H1 (cell line): ENCODE data around the gene ELOVL2. TPM values are rescaled to one million over a fixed set of nuclear protein-coding genes. Genes with fewer than 3 reads are reported as not detected.

Source experiments
- CTCF ChIA-PET: fragments of 300-600 bp; sonication (Branson Sonifier 250); formaldehyde crosslinking; loops from one replicate; lab custom pipeline; 2021; ENCODE audit not compliant: partially characterized antibody; lab: Charles Lee
- POLR2A ChIA-PET: fragments of 300-600 bp; sonication (Branson Sonifier 250); formaldehyde crosslinking; loops from one replicate; lab custom pipeline; 2021; ENCODE audit warnings: inconsistent platforms; ENCODE audit not compliant: partially characterized antibody; lab: Charles Lee
- DNase-seq, 2 experiments: peaks; one replicate each; pipeline versions ENCODE4 v3.0.0 to v3.0.0-alpha.2; 2010 to 2022; ENCODE audit warnings: low spot score in 2 of 2, low read depth in 1 of 2, mixed read lengths in 1 of 2
- FAIRE-seq: peaks from 2 replicates; lab custom pipeline; 2011; peaks lifted over from hg19 to GRCh38; lab: Jason Lieb, UNC
- H2AFZ ChIP-seq: 2 replicates; pipeline ENCODE4 v1.8.1; 2012; ENCODE audit warnings: low read length, inconsistent platforms
- H2AK5ac ChIP-seq: 2 replicates; pipeline ENCODE4 v1.6.1; 2013; ENCODE audit warnings: low read depth, low read length
- H2BK120ac ChIP-seq: replicated peaks from 2 replicates; pipeline ENCODE3; 2013; ENCODE audit warnings: low read depth, low read length, inconsistent platforms
- H2BK12ac ChIP-seq: 2 replicates; pipeline ENCODE4 v1.6.1; 2013; ENCODE audit warnings: low read depth, low read length
- H2BK15ac ChIP-seq: 2 replicates; pipeline ENCODE4 v1.6.1; 2013; ENCODE audit warnings: low read length
- H2BK20ac ChIP-seq: 2 replicates; pipeline ENCODE4 v1.6.1; 2013; ENCODE audit warnings: low read length
- H2BK5ac ChIP-seq: 2 replicates; pipeline ENCODE4 v1.6.1; 2013; ENCODE audit warnings: low read depth, low read length
- H3K14ac ChIP-seq: 2 replicates; pipeline ENCODE4 v1.6.1; 2013; ENCODE audit warnings: inconsistent platforms; ENCODE audit not compliant: insufficient read length
- H3K18ac ChIP-seq: 2 replicates; pipeline ENCODE4 v1.6.1; 2013; ENCODE audit warnings: low read length; ENCODE audit errors: extremely low read depth
- H3K23ac ChIP-seq: 2 replicates; pipeline ENCODE4 v1.6.1; 2013; ENCODE audit warnings: inconsistent platforms; ENCODE audit not compliant: insufficient read length
- H3K23me2 ChIP-seq: 2 replicates; pipeline ENCODE4 v1.6.1; 2013; ENCODE audit warnings: low read depth, low read length
- H3K27ac ChIP-seq: 2 replicates; pipeline ENCODE4 v1.6.1; 2011; ENCODE audit warnings: low read depth, low read length, inconsistent platforms
- H3K27me3 ChIP-seq, 4 experiments: replicated peaks in 1 of 4; 1 replicate in 1 of 4; 2 replicates in 3 of 4; pipeline versions ENCODE4 v1.6.1 to v1.8.1; 2011 to 2013; ENCODE audit warnings: low read length in 3 of 4, mild to moderate bottlenecking in 3 of 4, inconsistent platforms in 2 of 4, mixed read lengths in 2 of 4, moderate library complexity in 1 of 4; ENCODE audit not compliant: control insufficient read depth in 3 of 4, insufficient read depth in 3 of 4; ENCODE audit errors: extremely low read depth in 1 of 4
- H3K36me3 ChIP-seq, 4 experiments: 2 replicates each; pipeline versions ENCODE4 v1.6.1 to v1.8.1; 2011 to 2013; ENCODE audit warnings: mild to moderate bottlenecking in 4 of 4, low read length in 3 of 4, moderate library complexity in 2 of 4, control low read depth in 1 of 4, inconsistent platforms in 1 of 4; ENCODE audit not compliant: insufficient read depth in 4 of 4, control insufficient read depth in 2 of 4
- H3K4ac ChIP-seq: replicated peaks from 2 replicates; pipeline ENCODE3; 2013; ENCODE audit warnings: low read length, low read depth, mixed read lengths, inconsistent platforms; ENCODE audit not compliant: insufficient read length
- H3K4me1 ChIP-seq, 4 experiments: replicated peaks in 1 of 4; 1 replicate in 1 of 4; 2 replicates in 3 of 4; pipeline versions ENCODE4 v1.6.1 to v1.8.1; 2011 to 2013; ENCODE audit warnings: low read length in 3 of 4, inconsistent platforms in 2 of 4, mixed read lengths in 1 of 4; ENCODE audit not compliant: insufficient read depth in 4 of 4, control insufficient read depth in 3 of 4
- H3K4me2 ChIP-seq, 2 experiments: 2 replicates each; pipeline versions ENCODE4 v1.6.1 to v1.8.1; 2011 to 2013; ENCODE audit warnings: low read depth in 2 of 2, low read length in 2 of 2, control low read depth in 1 of 2, inconsistent platforms in 1 of 2, mild to moderate bottlenecking in 1 of 2; ENCODE audit not compliant: insufficient read depth in 1 of 2
- H3K4me3 ChIP-seq, 4 experiments: fragments of 200-600, 300-600 bp in 1 of 4; sonication (generic), shearing (Covaris generic), sonication (Bioruptor Twin) in 1 of 4; 2 replicates each; pipeline versions ENCODE4 v1.5.1 to v1.8.1; 2011 to 2016; ENCODE audit warnings: low read length in 4 of 4, low read depth in 3 of 4, control low read depth in 2 of 4, inconsistent platforms in 2 of 4, mild to moderate bottlenecking in 2 of 4, mixed read lengths in 1 of 4, moderate library complexity in 1 of 4; ENCODE audit not compliant: insufficient read depth in 2 of 4; ENCODE audit errors: extremely low read depth in 1 of 4
- H3K56ac ChIP-seq: replicated peaks from 2 replicates; pipeline ENCODE3; 2013; ENCODE audit warnings: low read depth, mild to moderate bottlenecking, mixed read lengths, low read length, inconsistent platforms; ENCODE audit not compliant: insufficient read length
- H3K79me1 ChIP-seq: 2 replicates; pipeline ENCODE4 v1.6.1; 2013; ENCODE audit warnings: low read depth, low read length, control low read depth
- H3K79me2 ChIP-seq, 2 experiments: 2 replicates each; pipeline versions ENCODE4 v1.6.1 to v1.8.1; 2012 to 2013; ENCODE audit warnings: low read length in 2 of 2, mild to moderate bottlenecking in 2 of 2, inconsistent platforms in 1 of 2; ENCODE audit not compliant: insufficient read depth in 2 of 2, control insufficient read depth in 1 of 2
- H3K9ac ChIP-seq, 4 experiments: replicated peaks in 1 of 4; 1 replicate in 1 of 4; 2 replicates in 3 of 4; pipeline versions ENCODE4 v1.6.1 to v1.8.1; 2011 to 2013; ENCODE audit warnings: low read depth in 3 of 4, low read length in 3 of 4, control low read depth in 2 of 4, mild to moderate bottlenecking in 2 of 4, moderate library complexity in 2 of 4, inconsistent platforms in 1 of 4; ENCODE audit errors: extremely low read depth in 1 of 4
- H3K9me3 ChIP-seq, 2 experiments: 2 replicates each; pipeline versions ENCODE4 v1.6.1 to v1.8.1; 2012 to 2013; ENCODE audit warnings: mild to moderate bottlenecking in 2 of 2, moderate library complexity in 2 of 2, control low read depth in 1 of 2, inconsistent platforms in 1 of 2, low read depth in 1 of 2, low read length in 1 of 2, mixed read lengths in 1 of 2; ENCODE audit not compliant: insufficient read depth in 2 of 2
- H4K20me1 ChIP-seq, 2 experiments: replicated peaks in 1 of 2; 2 replicates each; pipeline versions ENCODE3 to v1.8.1; 2011 to 2013; ENCODE audit warnings: inconsistent platforms in 2 of 2, low read length in 2 of 2, mild to moderate bottlenecking in 1 of 2; ENCODE audit not compliant: insufficient read depth in 2 of 2, control insufficient read depth in 1 of 2
- H4K5ac ChIP-seq: 2 replicates; pipeline ENCODE4 v1.6.1; 2013; ENCODE audit warnings: low read length, low read depth, mixed read lengths, inconsistent platforms; ENCODE audit not compliant: insufficient read length
- H4K8ac ChIP-seq: 2 replicates; pipeline ENCODE4 v1.8.0; 2013; ENCODE audit warnings: mild to moderate bottlenecking, moderate library complexity, low read length, inconsistent platforms; ENCODE audit not compliant: insufficient read depth; ENCODE audit errors: extremely low read depth
- H4K91ac ChIP-seq: replicated peaks from 2 replicates; pipeline ENCODE3; 2013; ENCODE audit warnings: low read length, mixed read lengths, inconsistent platforms; ENCODE audit not compliant: insufficient read length
- CBX5 ChIP-seq: fragments of 300-800, 300-1000 bp; sonication (generic); IDR thresholded peaks from 2 replicates; pipeline ENCODE4 v1.7.1; 2016; ENCODE audit warnings: antibody characterized with exemption, low read length, low read depth
- GTF2F1 ChIP-seq: IDR thresholded peaks from 2 replicates; pipeline ENCODE4 v1.6.1; 2012; ENCODE audit warnings: low read depth, low read length, improper control_type of control experiment, borderline replicate concordance
- JUN ChIP-seq: IDR thresholded peaks from 2 replicates; pipeline ENCODE4 v1.6.1; 2011; ENCODE audit warnings: low read depth, mild to moderate bottlenecking, improper control_type of control experiment, low read length
- NANOG ChIP-seq: IDR thresholded peaks from 2 replicates; pipeline ENCODE4 v1.6.1; 2011; ENCODE audit warnings: low read length, low read depth, mild to moderate bottlenecking, inconsistent platforms; ENCODE audit not compliant: insufficient read depth, poor library complexity, severe bottlenecking
- RFX5 ChIP-seq: IDR thresholded peaks from 2 replicates; pipeline ENCODE4 v1.6.1; 2011; ENCODE audit warnings: low read depth, low read length, improper control_type of control experiment, borderline replicate concordance
- SAP30 ChIP-seq: fragments of 300-600 bp; sonication (generic); IDR thresholded peaks from 2 replicates; pipeline ENCODE4 v1.7.1; 2012; ENCODE audit warnings: low read length, moderate library complexity, mild to moderate bottlenecking, inconsistent platforms; ENCODE audit not compliant: insufficient read depth, insufficient replicate concordance
- WGBS, 2 experiments: shearing (Covaris generic) in 1 of 2; methylation state at CpG; one replicate each; pipeline versions ENCODE4 v1.1.6 to v1.1.7; 2013 to 2015; ENCODE audit warnings: low lambda C conversion rate in 2 of 2, mixed read lengths in 2 of 2, inconsistent platforms in 1 of 2, low coverage in 1 of 2, missing lambda C conversion rate in 1 of 2; ENCODE audit not compliant: insufficient replicate concordance in 2 of 2, insufficient coverage in 1 of 2, insufficient read length in 1 of 2; ENCODE audit errors: extremely low coverage in 1 of 2, missing lambda C conversion rate in 1 of 2; 5-methylcytosine and 5-hydroxymethylcytosine counted together
- polyA plus RNA-seq, 7 experiments: library from polyadenylated mRNA; depleted of rRNA in 3 of 7; stranded (reverse) in 5 of 7; unstranded in 2 of 7; fragments of >200 nt in 5 of 7; fragments of 200-250 nt in 2 of 7; gene quantifications; 1 replicate in 5 of 7; 2 replicates in 1 of 7; 4 replicates in 1 of 7; pipeline versions ENCODE4 v1.2.1 to v1.2.3, GENCODE V29; 2011 to 2013; ENCODE audit warnings: missing spikeins in 2 of 7, mixed read lengths in 2 of 7
- total RNA-seq: library from RNA; stranded (reverse); fragmentation: NEBNext Ultra II Directional; extraction: Animal tissue kit (Norgen Biotek cat#: 25700); gene quantifications from 2 replicates; pipeline ENCODE4 v1.2.1, GENCODE V29; 2021

Gene ELOVL2
- total and polyA plus RNA-seq, 2 of the 8 experiments (the other 6 are each of a cell fraction or from before 2014, with no cell fraction given), result 0.42 to 0.89 TPM

- Histone ChIP-seq H3K79me2 (no peaks in the 10 kb centered on the region), H3K4me2 (no peak overlapping the region), H2BK5ac (no peak overlapping the region), H3K4ac (no peak overlapping the region), H2BK12ac (no peak overlapping the region), H4K8ac (no peak overlapping the region), H3K27me3 (no peaks in the 10 kb centered on the region), H3K56ac (no peak overlapping the region), H4K20me1 (no peaks in the 10 kb centered on the region), H2BK120ac (no peak overlapping the region), H3K23ac (no peak overlapping the region), H3K36me3 (no peaks in the 10 kb centered on the region), H3K14ac (no peak overlapping the region), H2BK20ac (no peak overlapping the region), H2AFZ (no peak overlapping the region), H3K4me1 (peaks cover 0 to 11% (median 2%) of the 10 kb centered on the region in 4 experiments; a peak in 4 of 7 replicates), H3K79me1 (no peaks in the 10 kb centered on the region), H3K23me2 (0 out of 2 replicates have a peak, but pooled peaks cover 2% of the 10 kb centered on the region), H3K18ac (no peak overlapping the region), H3K9ac (no peak overlapping the region), H2AK5ac (no peak overlapping the region), H3K9me3 (no peaks in the 10 kb centered on the region), H3K4me3 (no peak overlapping the region), H2BK15ac (no peak overlapping the region), H3K27ac (no peak overlapping the region), H4K91ac (no peak overlapping the region), H4K5ac (no peak overlapping the region)
- whole genome bisulfite sequencing, 2 experiments, result 83% methylated on average over 2 of the region's 2 CpGs; no CpG with 5 or more reads in 1 of the 2 experiments
- FAIRE-seq (no peak), DNase-seq (no peak)
- ChIA-PET POLR2A (interaction anchor here (1.2 to 1.4 kb wide), 2 partner anchors 9 to 12 kb away, joined by 4 to 5 read pairs; no protein-coding TSS in a partner anchor), CTCF (interaction anchor here (0.7 to 2.7 kb wide), 4 partner anchors 13 to 255 kb away, joined by 3 to 6 read pairs (median 4); no protein-coding TSS in a partner anchor)
- TF ChIP-seq CBX5 (no peak), SAP30 (no peak), NANOG (no peak), GTF2F1 (no peak), JUN (no peak), RFX5 (no peak)
Measured at GRCh38 chr6:10991115-10991514, 53.0 kb downstream of the ELOVL2 start.
